ENCODE results near the gene MEGF11. TPM values are rescaled to one million over a fixed set of nuclear protein-coding genes. Genes with fewer than 3 reads are reported as not detected.

The MEGF11 gene
- total RNA-seq, 1 donor from 2014 or later: 1.9 TPM

GRCh38 chr15:66030650-66031049 lies 222.9 kb downstream of the MEGF11 start:
- no peak for DNase-seq (ENCODE audit: low spot score)

- no peak for DNase-seq (ENCODE audit: low spot score)
Measured at GRCh38 chr15:66029650-66030049, 223.9 kb downstream of the MEGF11 start.

GRCh38 chr15:66027268-66027805 lies 226.2 kb downstream of the MEGF11 start:
- no peak for DNase-seq (ENCODE audit: low spot score)

DNA sequence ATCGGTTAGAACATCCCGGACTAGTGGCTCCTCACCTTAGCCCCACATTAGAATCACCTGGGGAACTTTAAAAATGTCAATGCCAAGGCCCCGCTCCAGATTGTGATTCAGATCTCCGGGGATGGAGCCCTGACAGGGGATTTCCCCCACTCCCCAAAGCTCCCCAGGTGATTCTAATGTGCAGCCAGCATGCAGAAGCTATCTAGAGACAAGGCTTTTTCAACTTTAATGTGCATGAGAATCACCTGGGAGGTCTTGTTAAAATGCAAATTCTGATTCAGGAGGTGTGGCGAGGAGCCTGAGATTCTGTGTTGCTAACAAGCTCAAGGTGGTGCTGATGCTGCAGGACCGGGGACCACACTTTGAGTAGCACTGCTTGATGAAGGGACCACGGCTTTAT lies 227.6 kb downstream of the MEGF11 start:
- no peak for DNase-seq (ENCODE audit: low spot score)

GRCh38 chr15:66025015-66025452 lies 228.5 kb downstream of the MEGF11 start:
- DNase-seq (ENCODE audit: low spot score): peak; percentile 38

GRCh38 chr15:66024116-66024515 lies 229.4 kb downstream of the MEGF11 start:
- no peak for DNase-seq (ENCODE audit: low spot score)

DNA sequence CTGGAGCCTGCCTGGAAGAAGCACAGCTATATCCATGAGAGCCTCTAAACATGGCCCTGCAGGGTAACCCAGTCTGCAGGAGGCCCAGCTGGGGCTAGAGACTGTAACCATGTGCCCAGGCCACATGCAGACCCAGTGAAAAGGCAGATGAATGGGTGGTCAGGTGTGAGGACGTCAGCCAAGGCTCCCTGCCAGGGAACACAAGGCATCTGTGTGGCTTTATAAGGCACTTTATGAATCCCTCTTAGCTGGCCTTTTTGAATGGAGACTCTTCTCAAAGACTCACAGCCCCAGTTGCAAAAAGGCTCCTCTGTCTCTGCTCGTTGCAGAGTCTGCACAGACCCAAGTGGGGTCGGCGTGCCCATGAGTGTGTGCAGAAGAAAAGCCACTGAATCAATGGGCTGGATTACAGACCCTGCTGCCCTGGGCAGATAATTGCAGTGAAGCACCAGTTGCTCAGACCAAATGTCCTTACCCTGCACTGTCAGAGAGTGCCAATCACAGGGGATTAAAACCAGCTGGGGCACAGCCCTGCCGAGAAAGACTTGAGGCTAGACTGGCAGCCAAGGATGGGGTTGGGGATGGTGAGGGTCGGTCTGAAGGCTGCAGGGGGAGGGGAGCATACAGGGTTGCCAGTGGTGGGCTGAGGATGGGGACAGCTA lies 230.1 kb downstream of the MEGF11 start:
- DNase-seq (ENCODE audit: low spot score): peak; percentile 28

- DNase-seq (ENCODE audit: low spot score): no peak
Measured at GRCh38 chr15:66022163-66022525, 231.4 kb downstream of the MEGF11 start.

GRCh38 chr15:66021496-66022162 lies 231.9 kb downstream of the MEGF11 start:
- no peak for DNase-seq (ENCODE audit: low spot score)

DNA sequence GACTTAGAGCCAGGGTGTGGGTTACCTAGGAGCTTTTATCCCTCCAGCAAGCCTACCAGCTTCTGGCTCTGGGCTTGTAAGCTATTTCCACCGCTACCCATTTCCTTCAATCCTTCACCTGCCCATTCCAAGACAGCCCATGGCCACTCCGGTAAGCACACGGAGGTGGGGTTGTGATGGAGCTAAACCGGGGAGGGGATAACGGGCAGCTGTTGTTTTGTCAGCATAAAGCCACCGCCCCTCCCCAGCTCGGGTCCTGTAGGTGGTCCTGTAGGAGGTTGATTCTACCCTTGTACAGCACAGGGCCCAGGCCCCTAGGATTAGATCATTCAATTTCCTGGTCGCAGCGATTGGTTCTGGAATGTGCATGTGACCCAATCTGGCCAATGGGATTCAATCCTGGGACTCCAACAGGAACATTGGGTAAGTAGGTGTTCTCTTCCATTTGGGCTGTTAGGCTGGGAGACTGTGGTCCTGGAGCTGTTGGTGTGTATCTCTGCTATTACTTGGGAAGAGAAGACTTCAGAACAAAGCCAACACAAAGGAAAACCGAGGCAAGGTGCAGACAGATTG lies 233.6 kb downstream of the MEGF11 start:
- no peak for DNase-seq (ENCODE audit: low spot score)

- no peak for DNase-seq (ENCODE audit: low spot score)
Measured at GRCh38 chr15:66019368-66019767, 234.2 kb downstream of the MEGF11 start.

- DNase-seq (ENCODE audit: low spot score): no peak
Measured at GRCh38 chr15:66018488-66018797, 235.1 kb downstream of the MEGF11 start.

- no peak for DNase-seq (ENCODE audit: low spot score)
Measured at GRCh38 chr15:66017792-66018487, 235.6 kb downstream of the MEGF11 start.

- no peak for DNase-seq (ENCODE audit: low spot score)
Measured at GRCh38 chr15:66017000-66017399, 236.6 kb downstream of the MEGF11 start.

DNA sequence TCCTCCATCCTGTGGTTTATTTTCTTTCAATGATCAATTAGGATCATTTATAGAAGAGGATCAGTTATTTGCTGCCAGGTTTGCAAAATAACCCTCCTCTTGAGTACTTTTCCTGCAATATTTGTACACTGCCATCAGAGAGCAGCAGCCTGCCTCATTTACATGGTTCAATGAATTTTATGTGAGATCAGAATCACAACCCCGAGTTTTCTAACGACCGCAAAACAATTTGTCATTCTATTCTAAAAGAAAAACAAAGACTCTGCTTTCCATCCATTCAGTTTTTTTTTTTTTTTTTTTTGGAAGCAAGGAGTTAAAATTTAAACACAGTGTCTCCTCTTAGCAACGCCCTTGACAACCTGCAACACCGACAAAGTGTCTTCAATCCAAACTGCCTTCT lies 237.4 kb downstream of the MEGF11 start:
- no peak for DNase-seq (ENCODE audit: low spot score)

- DNase-seq (ENCODE audit: low spot score): no peak
Measured at GRCh38 chr15:66014635-66015182, 238.8 kb downstream of the MEGF11 start.

GRCh38 chr15:66014022-66014421 lies 239.5 kb downstream of the MEGF11 start:
- no peak for DNase-seq (ENCODE audit: low spot score)

- no peak for DNase-seq (ENCODE audit: low spot score)
Measured at GRCh38 chr15:66008940-66009562, 244.5 kb downstream of the MEGF11 start.

DNA sequence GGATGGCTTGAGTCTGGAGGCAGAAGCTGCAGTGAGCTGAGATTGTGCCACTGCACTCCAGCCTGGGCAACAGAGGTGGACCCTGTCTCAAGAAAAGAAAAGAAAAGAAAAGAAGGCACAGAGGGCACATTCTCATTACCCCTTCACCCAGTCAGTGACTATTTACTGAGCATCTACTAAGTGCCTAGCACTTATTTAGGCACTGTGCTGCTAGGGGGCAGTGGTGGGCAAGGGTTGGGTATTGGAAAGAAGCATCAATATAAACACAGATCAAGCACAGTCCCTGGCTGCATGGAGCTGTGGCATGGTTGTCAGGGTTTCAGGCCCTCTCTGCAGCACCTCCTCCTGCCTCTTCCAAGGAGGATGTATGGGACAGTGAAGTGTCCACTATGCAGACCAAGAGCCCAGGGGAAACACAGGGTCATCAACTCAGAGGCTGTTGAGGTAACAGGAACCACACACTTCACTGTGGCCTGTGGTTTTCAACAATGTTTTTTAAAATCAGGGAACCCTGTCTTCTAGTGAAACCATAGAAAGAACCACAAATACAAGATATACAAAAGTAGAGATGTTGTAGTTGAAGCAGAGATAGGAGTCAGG lies 245.8 kb downstream of the MEGF11 start:
- no peak for DNase-seq (ENCODE audit: low spot score)

DNA sequence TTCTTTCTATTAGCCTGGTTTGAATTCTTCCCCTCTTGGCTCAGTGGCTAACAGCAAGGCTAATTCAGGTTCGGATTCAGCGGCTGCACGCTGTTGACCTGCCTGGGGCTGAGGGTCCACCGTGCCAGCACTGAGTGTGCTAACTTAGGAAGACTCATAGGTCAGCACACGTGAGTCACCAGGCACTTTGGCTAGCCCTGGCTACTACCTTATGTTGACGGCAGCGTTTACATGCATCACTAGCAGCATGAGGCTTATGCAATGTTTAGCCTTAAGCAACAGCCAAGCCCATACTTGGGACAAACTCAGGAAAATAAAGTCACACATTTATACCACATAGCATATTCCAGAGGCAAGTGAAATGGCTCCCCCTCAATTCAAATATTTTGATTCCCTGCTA lies 246.6 kb downstream of the MEGF11 start:
- no peak for DNase-seq (ENCODE audit: low spot score)

- DNase-seq (ENCODE audit: low spot score): peak; percentile 40
Measured at GRCh38 chr15:66004618-66005262, 248.8 kb downstream of the MEGF11 start.
